Upper lobe of right lung (tissue), 1 donor: ENCODE measurements around the gene RBPJ. TPM values are rescaled to one million over a fixed set of nuclear protein-coding genes. Genes with fewer than 3 reads are reported as not detected.

Experiments
- ATAC-seq: fragments of 200-7000 bp; cut with Tn5 transposase; one replicate; pipeline ENCODE4 v1.9.1; 2020; ENCODE audit warnings: mild to moderate bottlenecking, moderate library complexity
- DNase-seq: peaks from one replicate; pipeline ENCODE4 v3.0.0-alpha.2; 2020
- H3K27ac ChIP-seq: fragments of 200-600 bp; one replicate; pipeline ENCODE4 v1.8.0; 2022
- H3K27me3 ChIP-seq: fragments of 200-600 bp; one replicate; pipeline ENCODE4 v1.8.0; 2022; ENCODE audit warnings: mild to moderate bottlenecking
- H3K36me3 ChIP-seq: fragments of 200-600 bp; one replicate; pipeline ENCODE4 v1.8.0; 2022
- H3K4me1 ChIP-seq: fragments of 200-600 bp; one replicate; pipeline ENCODE4 v1.8.0; 2022
- H3K4me3 ChIP-seq: fragments of 200-600 bp; one replicate; pipeline ENCODE4 v1.8.0; 2022; ENCODE audit warnings: mild to moderate bottlenecking
- H3K9me3 ChIP-seq: fragments of 200-600 bp; one replicate; pipeline ENCODE4 v1.8.0; 2022
- intact Hi-C: fragments of 100-400 bp; cut with DNase I; formaldehyde crosslinking; loops from one replicate; pipeline ENCODE4 v1.11.0; 2022
- total RNA-seq: library from RNA; stranded (reverse); fragmentation: NEBNext Ultra II Directional; extraction: Animal tissue kit (Norgen Biotek cat#: 25700); gene quantifications from one replicate; pipeline ENCODE4 v1.2.1, GENCODE V29; 2021
- TF ChIP-seq, protein P1 (sequence below): fragments of 200-600 bp; IDR thresholded peaks from one replicate; pipeline ENCODE4 v1.8.0; 2022; ENCODE audit warnings: antibody characterized with exemption
- donor health status: DM: no; HTN: yes; CAD: no; lungs with severe emphysema.

Gene RBPJ
- total RNA-seq, 1 donor from 2014 or later: 86.2 TPM

DNA sequence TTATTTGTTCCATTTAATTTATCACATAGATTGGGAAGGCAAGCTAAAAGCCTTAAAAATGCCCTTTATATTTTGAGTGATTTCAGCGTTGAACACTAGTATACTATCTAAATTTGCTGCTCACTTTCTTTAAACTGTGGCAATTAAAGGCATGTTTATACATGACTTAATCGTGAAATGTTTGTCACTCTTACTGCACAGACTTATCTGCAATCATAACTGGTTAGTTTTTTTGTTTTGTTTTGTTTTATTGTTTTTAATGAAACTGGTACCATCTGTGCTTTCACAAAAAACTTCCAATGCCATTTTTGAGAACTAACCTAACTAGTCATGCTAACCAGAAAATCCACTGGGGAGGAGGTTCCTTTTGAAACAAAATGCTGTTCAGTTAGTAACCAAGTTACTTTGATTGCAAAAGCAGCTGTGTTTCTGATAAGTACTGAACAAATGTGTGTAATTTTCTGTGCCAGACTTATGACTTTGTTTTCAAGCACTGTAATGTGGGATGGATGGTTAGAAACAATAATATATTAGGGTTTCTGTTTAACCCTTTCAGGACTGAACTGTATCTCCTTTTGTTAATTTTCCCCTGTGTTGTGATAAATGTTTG lies 113.3 kb downstream of the RBPJ start:
- TF ChIP-seq, protein P1, sequence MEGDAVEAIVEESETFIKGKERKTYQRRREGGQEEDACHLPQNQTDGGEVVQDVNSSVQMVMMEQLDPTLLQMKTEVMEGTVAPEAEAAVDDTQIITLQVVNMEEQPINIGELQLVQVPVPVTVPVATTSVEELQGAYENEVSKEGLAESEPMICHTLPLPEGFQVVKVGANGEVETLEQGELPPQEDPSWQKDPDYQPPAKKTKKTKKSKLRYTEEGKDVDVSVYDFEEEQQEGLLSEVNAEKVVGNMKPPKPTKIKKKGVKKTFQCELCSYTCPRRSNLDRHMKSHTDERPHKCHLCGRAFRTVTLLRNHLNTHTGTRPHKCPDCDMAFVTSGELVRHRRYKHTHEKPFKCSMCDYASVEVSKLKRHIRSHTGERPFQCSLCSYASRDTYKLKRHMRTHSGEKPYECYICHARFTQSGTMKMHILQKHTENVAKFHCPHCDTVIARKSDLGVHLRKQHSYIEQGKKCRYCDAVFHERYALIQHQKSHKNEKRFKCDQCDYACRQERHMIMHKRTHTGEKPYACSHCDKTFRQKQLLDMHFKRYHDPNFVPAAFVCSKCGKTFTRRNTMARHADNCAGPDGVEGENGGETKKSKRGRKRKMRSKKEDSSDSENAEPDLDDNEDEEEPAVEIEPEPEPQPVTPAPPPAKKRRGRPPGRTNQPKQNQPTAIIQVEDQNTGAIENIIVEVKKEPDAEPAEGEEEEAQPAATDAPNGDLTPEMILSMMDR: no peak
- Histone ChIP-seq H3K4me1 (peaks cover 6% of the 10 kb centered on the region), H3K4me3 (no peak overlapping the region), H3K27me3 (no peaks in the 10 kb centered on the region), H3K9me3 (no peaks in the 10 kb centered on the region), H3K27ac (no peak overlapping the region), H3K36me3 (peaks cover 44% of the 10 kb centered on the region)
- intact Hi-C loops: no loop called here
- no peak for ATAC-seq
- no peak for DNase-seq

DNA sequence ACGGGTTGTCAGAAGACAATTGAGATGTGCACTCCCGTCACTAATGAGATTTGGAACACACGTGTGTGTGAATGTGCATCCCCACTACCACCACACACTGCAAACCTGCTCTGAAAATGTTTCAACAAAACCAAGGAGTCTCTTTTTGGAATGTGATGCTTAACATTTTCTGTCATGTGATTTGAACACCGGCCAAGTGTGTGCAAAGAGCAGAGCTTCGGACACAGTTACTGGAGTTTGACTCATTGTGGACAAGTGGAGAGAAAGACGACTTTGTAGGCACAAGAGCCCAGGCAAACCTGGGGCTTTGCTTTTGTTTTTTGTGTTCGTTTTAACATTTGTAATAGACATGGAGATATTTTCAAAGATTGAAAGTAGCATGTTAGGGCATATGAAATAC lies 120.3 kb downstream of the RBPJ start:
- Histone ChIP-seq H3K27ac (no peak overlapping the region), H3K4me1 (peaks cover 6% of the 10 kb centered on the region), H3K27me3 (no peaks in the 10 kb centered on the region), H3K4me3 (no peak overlapping the region), H3K9me3 (no peaks in the 10 kb centered on the region), H3K36me3 (peaks cover 6% of the 10 kb centered on the region)
- DNase-seq: no peak
- intact Hi-C loops: no loop called here
- TF ChIP-seq, protein P1: no peak
- ATAC-seq: no peak

DNA sequence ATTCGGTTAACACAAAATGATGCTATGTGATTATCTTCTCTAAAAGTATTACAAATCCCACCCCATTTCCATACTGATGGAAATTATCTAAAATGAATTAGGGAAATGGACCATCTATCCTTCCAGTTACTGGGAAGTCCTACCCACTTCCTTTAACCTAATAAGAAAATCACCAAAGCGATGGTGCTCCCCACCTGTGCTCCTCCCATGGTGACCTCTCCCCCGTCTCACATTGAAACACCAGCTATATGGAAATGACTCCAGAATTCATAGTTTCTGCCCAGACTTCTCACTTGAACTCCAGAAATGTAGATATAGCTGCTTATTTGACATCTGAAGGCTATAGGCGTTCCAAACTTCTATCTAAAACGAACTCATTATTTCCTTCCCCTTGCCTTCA lies 121.0 kb downstream of the RBPJ start:
- Histone ChIP-seq H3K9me3 (no peaks in the 10 kb centered on the region), H3K27ac (no peak overlapping the region), H3K4me3 (no peak overlapping the region), H3K36me3 (peaks cover 6% of the 10 kb centered on the region), H3K4me1 (peaks cover 6% of the 10 kb centered on the region), H3K27me3 (no peaks in the 10 kb centered on the region)
- DNase-seq: no peak
- TF ChIP-seq, protein P1: no peak
- intact Hi-C loops: no loop called here
- no peak for ATAC-seq

DNA sequence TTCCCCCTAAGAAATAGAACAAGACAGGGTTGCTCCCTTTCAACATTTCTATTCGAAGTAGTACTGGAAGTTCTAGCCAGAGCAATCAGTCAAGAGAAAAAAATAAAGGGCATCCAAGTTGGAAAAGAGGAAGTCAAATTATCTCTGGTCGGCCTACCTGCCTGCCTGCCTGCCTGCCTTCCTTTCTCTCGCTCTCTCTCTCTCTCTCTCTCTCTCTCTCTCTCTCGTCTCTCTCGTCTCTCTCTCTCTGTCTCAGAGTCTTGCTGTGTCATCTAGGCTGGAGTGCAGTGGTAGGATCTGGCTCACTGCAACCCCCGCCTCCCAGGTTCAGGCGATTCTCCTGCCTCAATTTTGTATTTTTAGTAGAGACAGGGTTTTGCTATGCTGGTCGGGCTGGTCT lies 126.6 kb downstream of the RBPJ start:
- no peaks in the 10 kb centered on the region for H3K36me3 ChIP-seq
- ATAC-seq (no peak), DNase-seq (no peak)
- H3K4me1 ChIP-seq: no peaks in the 10 kb centered on the region
- H3K27me3 ChIP-seq: no peaks in the 10 kb centered on the region
- no peak overlapping the region for H3K27ac ChIP-seq
- no peaks in the 10 kb centered on the region for H3K9me3 ChIP-seq
- TF ChIP-seq, protein P1: no peak
- intact Hi-C loops: no loop called here
- H3K4me3 ChIP-seq: no peak overlapping the region

DNA sequence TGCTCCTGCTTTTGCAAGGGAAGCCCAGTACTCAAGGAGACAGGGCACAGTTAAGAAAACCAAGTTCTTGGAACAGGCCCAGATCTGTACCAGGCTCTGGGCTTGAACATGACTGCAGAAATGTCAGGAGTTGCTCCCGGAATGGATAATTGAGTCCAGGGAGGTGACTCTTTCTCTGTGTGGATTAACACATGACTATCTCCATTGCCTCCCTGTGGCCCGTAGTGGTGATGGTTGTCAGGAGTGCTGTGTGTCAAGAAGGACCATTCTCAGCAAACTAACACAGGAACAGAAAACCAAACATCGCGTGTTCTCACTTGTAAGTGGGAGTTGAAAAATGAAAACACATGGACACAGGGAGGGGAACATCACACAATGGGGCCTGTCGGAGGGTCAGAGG lies 129.6 kb downstream of the RBPJ start:
- no peaks in the 10 kb centered on the region for H3K9me3 ChIP-seq
- no peaks in the 10 kb centered on the region for H3K36me3 ChIP-seq
- H3K4me3 ChIP-seq: no peak overlapping the region
- H3K27me3 ChIP-seq: no peaks in the 10 kb centered on the region
- ATAC-seq (no peak), DNase-seq (no peak)
- H3K27ac ChIP-seq: no peak overlapping the region
- TF ChIP-seq, protein P1: no peak
- intact Hi-C loops: loop anchor here (10.0 kb wide), 1 partner anchor 564 kb away; no protein-coding TSS in a partner anchor
- H3K4me1 ChIP-seq: no peaks in the 10 kb centered on the region

DNA sequence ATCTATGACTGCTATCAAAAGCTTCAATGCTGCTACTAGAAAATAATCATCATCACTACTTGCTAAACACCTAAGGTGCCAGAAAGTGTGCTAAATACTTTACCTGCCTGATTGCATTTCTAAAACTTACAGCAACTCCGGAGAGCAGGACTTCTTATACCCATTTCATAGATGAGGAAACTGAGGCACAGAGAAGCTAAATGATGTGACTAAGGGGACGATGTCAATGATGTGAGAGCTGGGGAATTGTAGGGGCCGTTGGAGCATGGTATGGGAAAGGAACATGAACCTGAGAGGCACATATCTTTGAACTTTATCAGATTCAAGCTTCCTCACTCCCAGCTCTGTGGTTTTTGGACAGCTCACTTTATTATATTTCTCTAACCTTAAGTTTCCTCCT lies 130.8 kb downstream of the RBPJ start:
- TF ChIP-seq, protein P1: no peak
- Histone ChIP-seq H3K36me3 (no peaks in the 10 kb centered on the region), H3K27me3 (no peaks in the 10 kb centered on the region), H3K4me3 (no peak overlapping the region), H3K27ac (no peak overlapping the region), H3K4me1 (no peaks in the 10 kb centered on the region), H3K9me3 (no peaks in the 10 kb centered on the region)
- ATAC-seq: no peak
- DNase-seq: no peak
- intact Hi-C loops: loop anchor here (10.0 kb wide), 1 partner anchor 563 kb away; no protein-coding TSS in a partner anchor
